Measurements from ENCODE around the gene WNT5A. TPM values are rescaled to one million over a fixed set of nuclear protein-coding genes. Genes with fewer than 3 reads are reported as not detected.
"Not testable (repeated sequence)": the region's sequence is repeated elsewhere in the genome, so short reads cannot be mapped to it uniquely, and the experiment has no call there.

The WNT5A gene
- total RNA-seq, 1 donor from 2014 or later, result 45.8 TPM

DNA sequence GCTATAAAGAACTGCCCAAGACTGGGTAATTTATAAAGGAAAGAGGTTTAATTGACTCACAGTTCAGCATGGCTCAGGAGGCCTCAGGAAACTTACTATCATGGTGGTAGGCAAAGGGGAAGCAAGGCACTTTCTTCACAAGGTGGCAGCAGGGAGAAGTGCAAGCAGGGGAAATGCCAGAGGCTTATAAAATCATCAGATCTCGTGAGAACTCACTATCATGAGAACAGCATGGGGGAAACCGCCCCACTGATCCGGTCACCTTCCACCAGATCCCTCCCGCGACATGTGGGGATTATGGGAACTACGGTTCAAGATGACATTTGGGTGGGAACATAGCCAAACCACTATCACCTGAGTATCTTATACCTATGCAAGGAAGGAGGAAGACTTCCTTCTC lies 18.0 kb upstream of the WNT5A start:
- H3K27ac Mint-ChIP-seq (ENCODE audit: unreplicated experiment); H2AFZ ChIP-seq (ENCODE audit: low read depth, low read length); H3K27me3 ChIP-seq (ENCODE audit: insufficient read depth, low read length); H3K9me3 Mint-ChIP-seq (ENCODE audit: unreplicated experiment); H3K36me3 ChIP-seq (ENCODE audit: insufficient read depth, low read length); H3K79me2 ChIP-seq (ENCODE audit: insufficient read depth, low read length); H4K20me1 ChIP-seq (ENCODE audit: insufficient read depth, low read length); H3K4me3 ChIP-seq (ENCODE audit: insufficient read depth, low read depth, low read length); DNase-seq (ENCODE audit: low read depth); H3K4me2 ChIP-seq (ENCODE audit: low read length); H3K36me3 Mint-ChIP-seq (ENCODE audit: low read depth, unreplicated experiment); H3K27me3 Mint-ChIP-seq (ENCODE audit: low read depth, unreplicated experiment); H3K9me3 ChIP-seq (ENCODE audit: insufficient read depth, low read depth, low read length); H3K4me3 Mint-ChIP-seq (ENCODE audit: unreplicated experiment); H3K27ac ChIP-seq (ENCODE audit: low read depth, low read length); FAIRE-seq; H3K9ac ChIP-seq (ENCODE audit: low read length): not testable (repeated sequence)
- H3K4me1 Mint-ChIP-seq (ENCODE audit: low read depth, unreplicated experiment), result peaks cover 21% of the 10 kb centered on the region
- H3K4me1 ChIP-seq (ENCODE audit: insufficient read depth, low read length), result peaks cover 25% of the 10 kb centered on the region
- TF ChIP-seq, protein P1, sequence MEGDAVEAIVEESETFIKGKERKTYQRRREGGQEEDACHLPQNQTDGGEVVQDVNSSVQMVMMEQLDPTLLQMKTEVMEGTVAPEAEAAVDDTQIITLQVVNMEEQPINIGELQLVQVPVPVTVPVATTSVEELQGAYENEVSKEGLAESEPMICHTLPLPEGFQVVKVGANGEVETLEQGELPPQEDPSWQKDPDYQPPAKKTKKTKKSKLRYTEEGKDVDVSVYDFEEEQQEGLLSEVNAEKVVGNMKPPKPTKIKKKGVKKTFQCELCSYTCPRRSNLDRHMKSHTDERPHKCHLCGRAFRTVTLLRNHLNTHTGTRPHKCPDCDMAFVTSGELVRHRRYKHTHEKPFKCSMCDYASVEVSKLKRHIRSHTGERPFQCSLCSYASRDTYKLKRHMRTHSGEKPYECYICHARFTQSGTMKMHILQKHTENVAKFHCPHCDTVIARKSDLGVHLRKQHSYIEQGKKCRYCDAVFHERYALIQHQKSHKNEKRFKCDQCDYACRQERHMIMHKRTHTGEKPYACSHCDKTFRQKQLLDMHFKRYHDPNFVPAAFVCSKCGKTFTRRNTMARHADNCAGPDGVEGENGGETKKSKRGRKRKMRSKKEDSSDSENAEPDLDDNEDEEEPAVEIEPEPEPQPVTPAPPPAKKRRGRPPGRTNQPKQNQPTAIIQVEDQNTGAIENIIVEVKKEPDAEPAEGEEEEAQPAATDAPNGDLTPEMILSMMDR (IDR thresholded peaks at IDR 0.05; ENCODE audit: insufficient read depth, low read depth, low read length), result peak; percentile 13

DNA sequence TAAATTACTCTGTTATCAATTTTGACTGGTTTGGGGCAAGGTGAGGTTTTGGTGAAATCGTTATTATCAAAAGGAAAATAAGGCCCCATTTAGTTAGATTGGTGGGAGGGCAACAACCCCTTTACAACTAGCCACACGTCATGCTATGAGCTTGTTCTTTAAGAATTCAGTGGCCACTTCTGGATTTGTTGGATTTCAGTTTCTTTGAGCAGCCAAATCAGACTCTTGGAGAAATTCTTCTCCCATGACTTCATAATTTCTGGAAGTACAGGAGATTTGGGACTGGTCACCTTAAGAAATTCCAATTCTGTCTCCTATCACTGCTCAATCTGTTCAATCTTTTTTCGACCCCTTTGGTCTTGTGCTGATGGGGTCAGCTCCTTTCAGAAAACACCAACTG lies 14.8 kb upstream of the WNT5A start:
- H3K27ac Mint-ChIP-seq (ENCODE audit: unreplicated experiment), result no peak overlapping the region
- DNase-seq (ENCODE audit: low read depth), result peak; percentile 85
- no peaks in the 10 kb centered on the region for H3K27me3 ChIP-seq (ENCODE audit: insufficient read depth, low read length)

DNA sequence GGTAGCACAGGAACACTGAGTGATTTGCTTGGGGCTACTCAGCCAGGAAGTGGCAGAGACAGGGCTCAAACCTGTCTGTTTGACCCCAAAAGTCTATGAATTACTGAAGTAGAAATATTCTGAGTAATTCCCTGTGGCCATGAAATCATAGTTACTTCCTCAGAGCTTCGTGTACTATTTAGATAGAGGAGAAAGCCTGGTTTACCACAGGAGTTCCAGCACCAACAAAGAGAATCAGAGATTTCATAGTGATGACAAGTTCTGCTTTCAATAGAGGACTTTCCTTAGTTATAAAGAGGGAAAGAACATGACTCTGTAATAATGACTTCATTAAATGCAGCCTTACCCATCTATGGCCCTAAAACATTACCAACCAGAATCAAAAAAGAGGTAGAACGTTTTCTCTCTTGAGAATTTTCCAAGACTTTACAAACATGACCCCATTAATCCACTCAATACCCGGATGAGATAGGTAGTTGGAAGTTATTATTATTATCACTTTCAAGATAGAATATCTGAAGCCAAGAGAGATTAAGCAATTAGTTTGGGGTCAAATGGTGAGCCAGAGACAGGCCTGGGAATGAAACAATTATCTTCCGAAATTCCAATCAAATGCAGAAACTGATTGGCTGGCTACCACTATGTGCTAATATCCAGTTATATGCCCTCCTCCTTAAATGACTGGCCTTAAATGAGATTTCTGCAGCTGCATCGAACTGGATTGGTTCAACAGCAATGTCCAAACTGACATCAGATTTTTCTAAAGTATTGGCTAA lies 13.6 kb upstream of the WNT5A start:
- Histone ChIP-seq H3K9ac (ENCODE audit: low read length) (peak overlapping the region; percentile 6), H3K4me2 (ENCODE audit: low read length) (peak overlapping the region; percentile 24), H3K9me3 (ENCODE audit: insufficient read depth, low read depth, low read length) (no peaks in the 10 kb centered on the region), H4K20me1 (ENCODE audit: insufficient read depth, low read length) (no peaks in the 10 kb centered on the region), H3K4me3 (ENCODE audit: insufficient read depth, low read depth, low read length) (no peak overlapping the region), H3K27ac (ENCODE audit: low read depth, low read length) (peak overlapping the region; percentile 61), H3K27me3 (ENCODE audit: insufficient read depth, low read length) (no peaks in the 10 kb centered on the region), H2AFZ (ENCODE audit: low read depth, low read length) (no peak overlapping the region), H3K36me3 (ENCODE audit: insufficient read depth, low read length) (no peaks in the 10 kb centered on the region), H3K4me1 (ENCODE audit: insufficient read depth, low read length) (peaks cover 27% of the 10 kb centered on the region), H3K79me2 (ENCODE audit: insufficient read depth, low read length) (no peaks in the 10 kb centered on the region)
- DNase-seq (ENCODE audit: low read depth) (peak; percentile 84), FAIRE-seq (peak; percentile 79)
- Mint-ChIP-seq H3K4me1 (ENCODE audit: low read depth, unreplicated experiment) (peaks cover 21% of the 10 kb centered on the region), H3K9me3 (ENCODE audit: unreplicated experiment) (no peaks in the 10 kb centered on the region), H3K4me3 (ENCODE audit: unreplicated experiment) (no peak overlapping the region), H3K27ac (ENCODE audit: unreplicated experiment) (peak overlapping the region; percentile 34), H3K27me3 (ENCODE audit: low read depth, unreplicated experiment) (no peaks in the 10 kb centered on the region), H3K36me3 (ENCODE audit: low read depth, unreplicated experiment) (no peaks in the 10 kb centered on the region)
- TF ChIP-seq EZH2 (IDR thresholded peaks at IDR 0.05; ENCODE audit: insufficient read depth, low read length), result no peak
- TF ChIP-seq, protein P1 (IDR thresholded peaks at IDR 0.05; ENCODE audit: insufficient read depth, low read depth, low read length), result no peak

More for the DNA sequence above, 14.8 kb upstream of the WNT5A start:
- H3K27ac ChIP-seq (ENCODE audit: low read depth, low read length), result peak overlapping the region; percentile 61
- H3K79me2 ChIP-seq (ENCODE audit: insufficient read depth, low read length), result no peaks in the 10 kb centered on the region
- H3K4me3 Mint-ChIP-seq (ENCODE audit: unreplicated experiment), result no peak overlapping the region
- H3K4me3 ChIP-seq (ENCODE audit: insufficient read depth, low read depth, low read length), result no peak overlapping the region
- H3K4me1 ChIP-seq (ENCODE audit: insufficient read depth, low read length), result peaks cover 27% of the 10 kb centered on the region
- FAIRE-seq, result peak; percentile 37
- H2AFZ ChIP-seq (ENCODE audit: low read depth, low read length), result no peak overlapping the region
- H3K36me3 ChIP-seq (ENCODE audit: insufficient read depth, low read length), result no peaks in the 10 kb centered on the region
- H3K9me3 Mint-ChIP-seq (ENCODE audit: unreplicated experiment), result no peaks in the 10 kb centered on the region
- no peaks in the 10 kb centered on the region for H4K20me1 ChIP-seq (ENCODE audit: insufficient read depth, low read length)
- no peak overlapping the region for H3K9ac ChIP-seq (ENCODE audit: low read length)
- H3K4me2 ChIP-seq (ENCODE audit: low read length), result peak overlapping the region; percentile 8
- H3K36me3 Mint-ChIP-seq (ENCODE audit: low read depth, unreplicated experiment), result no peaks in the 10 kb centered on the region
- H3K27me3 Mint-ChIP-seq (ENCODE audit: low read depth, unreplicated experiment), result peaks cover 3% of the 10 kb centered on the region
- TF ChIP-seq EZH2 (IDR thresholded peaks at IDR 0.05; ENCODE audit: insufficient read depth, low read length), result no peak
- TF ChIP-seq, protein P1 (IDR thresholded peaks at IDR 0.05; ENCODE audit: insufficient read depth, low read depth, low read length), result no peak
- H3K4me1 Mint-ChIP-seq (ENCODE audit: low read depth, unreplicated experiment), result peaks cover 21% of the 10 kb centered on the region
- H3K9me3 ChIP-seq (ENCODE audit: insufficient read depth, low read depth, low read length), result no peaks in the 10 kb centered on the region

All from astrocyte (in vitro differentiated cells and primary cell).